ENCODE results near the gene LIMD2. TPM values are rescaled to one million over a fixed set of nuclear protein-coding genes. Genes with fewer than 3 reads are reported as not detected.

Gene LIMD2
- total RNA-seq, 2 experiments from 2014 or later = 711 to 727 TPM

GRCh38 chr17:63658366-63658765 lies 41.6 kb downstream of the LIMD2 start:
- CTCF ChIA-PET = no interaction called here
- Mint-ChIP-seq H3K9me3 (no peaks in the 10 kb centered on the region), H3K27me3 (no peaks in the 10 kb centered on the region), H3K36me3 (ENCODE audit: low read depth) (peaks cover 91% of the 10 kb centered on the region), H3K4me1 (ENCODE audit: low read depth) (no peaks in the 10 kb centered on the region), H3K27ac (no peak overlapping the region), H3K4me3 (no peak overlapping the region)
- intact Hi-C loops (cut with DNase I, micrococcal nuclease) = no loop called here
- DNase-seq = no peak
- no peaks in the 10 kb centered on the region for H3K4me1 ChIP-seq (ENCODE audit: insufficient read depth, low read length)
- no peak overlapping the region for H3K4me3 ChIP-seq (ENCODE audit: low read length)
- no peak for ATAC-seq (ENCODE audit: poor library complexity)
- peaks cover 63% of the 10 kb centered on the region for H3K36me3 ChIP-seq (ENCODE audit: insufficient read depth, low read length)
- TF ChIP-seq CTCF (IDR thresholded peaks at IDR 0.05) = no peak
- no peak overlapping the region for H3K27ac ChIP-seq (ENCODE audit: low read depth in 1 of 2, low read length in 2 of 2)
- POLR2A ChIA-PET = interaction anchor here (0.8 kb wide), 1 partner anchor 36 kb away, joined by 5 read pairs; no protein-coding TSS in a partner anchor
- no peaks in the 10 kb centered on the region for H3K9me3 ChIP-seq (ENCODE audit: control insufficient read depth in 1 of 2, insufficient read depth in 1 of 2, low read length in 2 of 2)
- no peaks in the 10 kb centered on the region for H3K27me3 ChIP-seq (ENCODE audit: control insufficient read depth in 1 of 2, insufficient read depth in 2 of 2, low read length in 2 of 2)

- H3K9me3 Mint-ChIP-seq = no peaks in the 10 kb centered on the region
- Histone ChIP-seq H3K27me3 (ENCODE audit: control insufficient read depth in 1 of 2, insufficient read depth in 2 of 2, low read length in 2 of 2) (no peaks in the 10 kb centered on the region), H3K36me3 (ENCODE audit: insufficient read depth, low read length) (peaks cover 67% of the 10 kb centered on the region), H3K9me3 (ENCODE audit: control insufficient read depth in 1 of 2, insufficient read depth in 1 of 2, low read length in 2 of 2) (no peaks in the 10 kb centered on the region), H3K4me3 (ENCODE audit: low read length) (no peak overlapping the region), H3K4me1 (ENCODE audit: insufficient read depth, low read length) (no peaks in the 10 kb centered on the region), H3K27ac (ENCODE audit: low read depth in 1 of 2, low read length in 2 of 2) (no peak overlapping the region)
- peaks cover 91% of the 10 kb centered on the region for H3K36me3 Mint-ChIP-seq (ENCODE audit: low read depth)
- intact Hi-C loops (cut with DNase I, micrococcal nuclease) = no loop called here
- no peaks in the 10 kb centered on the region for H3K27me3 Mint-ChIP-seq
- POLR2A ChIA-PET = interaction anchor here (0.6 to 1.4 kb wide), 3 partner anchors 35 to 52 kb away, joined by 3 to 7 read pairs (median 5); partner anchors contain the start of gene MAP3K3
- no peak overlapping the region for H3K4me3 Mint-ChIP-seq
- DNase-seq (no peak), ATAC-seq (ENCODE audit: poor library complexity) (no peak)
- CTCF ChIA-PET = no interaction called here
- H3K27ac Mint-ChIP-seq = no peak overlapping the region
- H3K4me1 Mint-ChIP-seq (ENCODE audit: low read depth) = no peaks in the 10 kb centered on the region
- no peak for TF ChIP-seq CTCF (IDR thresholded peaks at IDR 0.05)
Observed at GRCh38 chr17:63657786-63658185, 42.1 kb downstream of the LIMD2 start.

DNA sequence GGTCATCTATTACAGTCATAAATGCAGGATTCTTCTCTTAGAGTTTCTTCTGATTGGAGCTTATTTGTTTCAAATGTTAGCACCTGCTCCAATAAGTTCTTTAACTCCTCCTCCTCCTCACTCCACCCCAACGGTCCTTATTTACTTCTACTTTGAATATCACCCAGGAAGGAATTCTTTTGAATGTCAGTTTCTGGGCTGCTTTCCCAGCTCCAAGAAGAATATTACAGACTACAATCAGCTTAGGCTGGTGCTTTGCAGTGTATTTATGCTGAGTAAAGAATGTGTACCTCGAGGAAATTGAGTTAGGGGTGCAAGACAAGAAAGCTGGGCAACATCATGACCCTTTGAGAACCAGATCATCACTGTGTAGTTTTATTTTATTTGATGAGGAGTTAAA lies 46.9 kb downstream of the LIMD2 start:
- no peak for DNase-seq
- H3K27me3 Mint-ChIP-seq = no peaks in the 10 kb centered on the region
- CTCF ChIA-PET = no interaction called here
- POLR2A ChIA-PET = no interaction called here
- Histone ChIP-seq H3K27me3 (ENCODE audit: control insufficient read depth in 1 of 2, insufficient read depth in 2 of 2, low read length in 2 of 2) (no peaks in the 10 kb centered on the region), H3K9me3 (ENCODE audit: control insufficient read depth in 1 of 2, insufficient read depth in 1 of 2, low read length in 2 of 2) (no peaks in the 10 kb centered on the region), H3K36me3 (ENCODE audit: insufficient read depth, low read length) (peaks cover 40% of the 10 kb centered on the region), H3K27ac (ENCODE audit: low read depth in 1 of 2, low read length in 2 of 2) (no peak overlapping the region), H3K4me1 (ENCODE audit: insufficient read depth, low read length) (peaks cover 8% of the 10 kb centered on the region), H3K4me3 (ENCODE audit: low read length) (no peak overlapping the region)
- no peak overlapping the region for H3K4me3 Mint-ChIP-seq
- ATAC-seq (ENCODE audit: poor library complexity) = no peak
- no peak for TF ChIP-seq CTCF (IDR thresholded peaks at IDR 0.05)
- no peaks in the 10 kb centered on the region for H3K9me3 Mint-ChIP-seq
- no peak overlapping the region for H3K27ac Mint-ChIP-seq
- intact Hi-C loops (cut with DNase I, micrococcal nuclease) = no loop called here
- H3K36me3 Mint-ChIP-seq (ENCODE audit: low read depth) = peaks cover 90% of the 10 kb centered on the region
- H3K4me1 Mint-ChIP-seq (ENCODE audit: low read depth) = peaks cover 11% of the 10 kb centered on the region
